GM12878 (cell line): Measurements from ENCODE around the gene HLA-DRB1. TPM values are rescaled to one million over a fixed set of nuclear protein-coding genes. Genes with fewer than 3 reads are reported as not detected.

Source experiments
- ATAC-seq: fragments of 200-7000 bp; cut with Tn5 transposase; 3 replicates; pipeline ENCODE4 v1.9.1; 2020; ENCODE audit warnings: mild to moderate bottlenecking, moderate library complexity
- BruUV-seq: library from RNA; stranded (reverse); fragments of 400-500 nt; replicated peaks from 2 replicates; lab custom pipeline; 2021; lab: Mats Ljungman, UMichigan
- CTCF ChIA-PET: fragments of 300-600 bp; sonication (Branson Sonifier 250); formaldehyde crosslinking; extraction: SDS; loops from one replicate; lab custom pipeline; 2021; ENCODE audit warnings: inconsistent platforms; lab: Yijun Ruan, JAX
- POLR2A ChIA-PET: fragments of 350-600 bp; formaldehyde crosslinking; extraction: SDS; loops from one replicate; lab custom pipeline; 2021; ENCODE audit warnings: inconsistent platforms; lab: Charles Lee
- RAD21 ChIA-PET: fragments of 300-600 bp; sonication (Branson Sonifier 250); formaldehyde crosslinking; loops from one replicate; lab custom pipeline; 2023; ENCODE audit warnings: antibody characterized with exemption; ENCODE audit not compliant: unreplicated experiment; lab: Charles Lee
- SMC1A ChIA-PET: fragments of 300-600 bp; sonication (Branson Sonifier 250); formaldehyde crosslinking; loops from one replicate; lab custom pipeline; 2023; ENCODE audit not compliant: unreplicated experiment, uncharacterized antibody; lab: Charles Lee
- DNase-seq: peaks from one replicate; pipeline ENCODE4 v3.0.0-alpha.2; 2011; ENCODE audit warnings: low read depth, low spot score
- FAIRE-seq: peaks from 3 replicates; lab custom pipeline; 2011; peaks lifted over from hg19 to GRCh38; lab: Jason Lieb, UNC
- H2AFZ ChIP-seq: 2 replicates; pipeline ENCODE4 v1.6.0; 2011; ENCODE audit warnings: low read depth, low read length, control low read depth; ENCODE audit not compliant: control insufficient read depth
- H3K27ac ChIP-seq: 2 replicates; pipeline ENCODE4 v1.5.1; 2011; ENCODE audit warnings: control low read depth; ENCODE audit not compliant: control insufficient read depth, insufficient read depth
- H3K27me3 ChIP-seq, 2 experiments: replicated peaks in 1 of 2; 2 replicates each; pipeline versions ENCODE4 v1.6.0 to v1.6.1; 2011; ENCODE audit warnings: low read length in 1 of 2; ENCODE audit not compliant: control insufficient read depth in 2 of 2, insufficient read depth in 2 of 2
- H3K36me3 ChIP-seq, 2 experiments: 2 replicates each; pipeline ENCODE4 v1.5.1; 2011; ENCODE audit warnings: low read length in 1 of 2; ENCODE audit not compliant: control insufficient read depth in 2 of 2, insufficient read depth in 2 of 2
- H3K4me1 ChIP-seq: 2 replicates; pipeline ENCODE4 v1.6.1; 2011; ENCODE audit warnings: mild to moderate bottlenecking, low read length, moderate library complexity, mixed read lengths; ENCODE audit not compliant: control insufficient read depth, insufficient read depth
- H3K4me2 ChIP-seq: 2 replicates; pipeline ENCODE4 v1.6.0; 2011; ENCODE audit warnings: control low read depth; ENCODE audit not compliant: control insufficient read depth, insufficient read depth
- H3K4me3 ChIP-seq: fragments of 200-600 bp; sonication (generic); 2 replicates; pipeline ENCODE4 v1.5.1; 2016
- H3K79me2 ChIP-seq: 2 replicates; pipeline ENCODE4 v1.6.0; 2011; ENCODE audit warnings: low read length; ENCODE audit not compliant: control insufficient read depth, insufficient read depth
- H3K9ac ChIP-seq: 2 replicates; pipeline ENCODE4 v1.8.0; 2011; ENCODE audit warnings: low read length, control low read depth, mixed read lengths; ENCODE audit not compliant: control insufficient read depth, insufficient read depth
- H3K9me3 ChIP-seq: replicated peaks from 3 replicates; pipeline ENCODE4 v1.5.1; 2011; ENCODE audit warnings: mild to moderate bottlenecking, low read length; ENCODE audit not compliant: control insufficient read depth, insufficient read depth
- H4K20me1 ChIP-seq: 2 replicates; pipeline ENCODE4 v1.6.0; 2011; ENCODE audit not compliant: control insufficient read depth, insufficient read depth
- ATF3 ChIP-seq: IDR thresholded peaks from 2 replicates; pipeline ENCODE4 v1.6.1; 2011; ENCODE audit warnings: low read depth, mild to moderate bottlenecking, low read length, moderate library complexity, borderline replicate concordance; ENCODE audit errors: extremely low read depth
- CBFB ChIP-seq: IDR thresholded peaks from 2 replicates; pipeline ENCODE4 v1.6.1; 2016; ENCODE audit warnings: antibody characterized with exemption, low read depth
- CUX1 ChIP-seq: IDR thresholded peaks from 2 replicates; pipeline ENCODE4 v1.6.1; 2012; ENCODE audit warnings: improper control_type of control experiment, low read depth, low read length; ENCODE audit not compliant: insufficient replicate concordance
- HDAC2 ChIP-seq: fragments of 200-600 bp; sonication (generic); IDR thresholded peaks from 2 replicates; pipeline ENCODE4 v1.6.1; 2017
- NR2C2 ChIP-seq: IDR thresholded peaks from 2 replicates; pipeline ENCODE4 v1.6.1; 2011; ENCODE audit warnings: borderline replicate concordance, low read depth; ENCODE audit not compliant: control insufficient read depth, insufficient read length
- REST ChIP-seq: IDR thresholded peaks from 2 replicates; pipeline ENCODE4 v1.6.1; 2012; ENCODE audit warnings: mild to moderate bottlenecking, low read depth, low read length
- SIX5 ChIP-seq: IDR thresholded peaks from 2 replicates; pipeline ENCODE4 v1.6.1; 2011; ENCODE audit warnings: mild to moderate bottlenecking, low read depth, low read length, moderate library complexity; ENCODE audit not compliant: severe bottlenecking
- WRNIP1 ChIP-seq: IDR thresholded peaks from 2 replicates; pipeline ENCODE4 v1.6.1; 2011; ENCODE audit warnings: low read depth, low read length, improper control_type of control experiment, borderline replicate concordance
- YY1 ChIP-seq: IDR thresholded peaks from 2 replicates; pipeline ENCODE4 v1.6.1; 2011; ENCODE audit warnings: low read depth, mild to moderate bottlenecking, low read length
- ZBTB33 ChIP-seq: fragments of 450-650 bp; IDR thresholded peaks from 2 replicates; pipeline ENCODE4 v1.6.1; 2017; ENCODE audit warnings: mild to moderate bottlenecking
- WGBS: methylation state at CpG from one replicate; pipeline ENCODE4 v1.1.6; 2016; ENCODE audit warnings: low lambda C conversion rate; ENCODE audit not compliant: insufficient replicate concordance, insufficient coverage; ENCODE audit errors: missing lambda C conversion rate; 5-methylcytosine and 5-hydroxymethylcytosine counted together
- in situ Hi-C: fragments of 300-500 bp; cut with MboI; formaldehyde crosslinking; loops from 9 replicates; pipeline ENCODE4 v1.14.3; 2018; ENCODE audit warnings: mixed read lengths
- intact Hi-C: fragments of 100-400 bp; cut with micrococcal nuclease; formaldehyde crosslinking; loops from one replicate; pipeline ENCODE4 v1.14.2; 2022; ENCODE audit not compliant: unreplicated experiment
- polyA plus RNA-seq, 11 experiments: library from polyadenylated mRNA; depleted of rRNA in 4 of 11; unstranded in 6 of 11; stranded (reverse) in 5 of 11; fragments of >200 nt; fragmentation: Nextera tagmentation in 4 of 11; fragmentation: Illumina TruSeq in 1 of 11; extraction: Ambion mirVana in 4 of 11; extraction: Trizol in 1 of 11; gene quantifications; 1 replicate in 1 of 11; 2 replicates in 10 of 11; pipeline versions ENCODE4 v1.2.1 to v1.2.3, GENCODE V29; 2011 to 2016; ENCODE audit warnings: inconsistent platforms in 2 of 11, missing spikeins in 2 of 11, low read depth in 1 of 11
- total RNA-seq, 4 experiments: library from RNA; depleted of rRNA in 3 of 4; stranded (reverse); fragments of >200 nt in 3 of 4; fragmentation: Illumina TruSeq in 1 of 4; extraction: Trizol in 1 of 4; gene quantifications; 2 replicates each; pipeline versions ENCODE4 v1.2.1 to v1.2.3, GENCODE V29; 2013 to 2021

HLA-DRB1 gene
- total and polyA plus RNA-seq, 10 of the 15 experiments (the other 5 are each of a cell fraction or from before 2014, with no cell fraction given), result 312 to 1,082 (median 604) TPM

GRCh38 chr6:32625137-32625536, 35.5 kb upstream of the HLA-DRB1 start (continued):
- TF ChIP-seq CUX1 (no peak), ZBTB33 (no peak)

- CTCF ChIA-PET, result interaction anchor here (1.0 to 1.3 kb wide), 3 partner anchors 23 to 76 kb away, joined by 3 to 4 read pairs (median 3); no protein-coding TSS in a partner anchor
- in situ Hi-C loops (loop anchor here (25.0 kb wide), 1 partner anchor 1062 kb away; the partner anchor contains the start of gene LTA), intact Hi-C loops (loop anchor here (5.0 kb wide), 2 partner anchors 43 to 187 kb away; partner anchors contain the start of genes HLA-DQB1 and HLA-DRA)
- Histone ChIP-seq H3K27ac (peak overlapping the region; percentile 98), H3K36me3 (no peaks in the 10 kb centered on the region), H3K4me2 (no peak overlapping the region), H3K79me2 (no peaks in the 10 kb centered on the region; the same call in none of the 2 replicates), H3K9ac (no peak overlapping the region; the same call in 1 of the 2 replicates), H3K9me3 (no peaks in the 10 kb centered on the region), H4K20me1 (no peaks in the 10 kb centered on the region), H3K4me1 (peaks cover 24% of the 10 kb centered on the region), H3K27me3 (no peaks in the 10 kb centered on the region), H3K4me3 (no peak overlapping the region), H2AFZ (no peak overlapping the region)
- no peak for DNase-seq
- SMC1A ChIA-PET, result interaction anchor here (0.6 to 6.9 kb wide), 4 partner anchors 12 to 79 kb away, joined by 3 to 124 read pairs (median 22); partner anchors contain the start of genes HLA-DQA1 and HLA-DQB1
- RAD21 ChIA-PET, result interaction anchor here (1.0 to 7.4 kb wide), 5 partner anchors 12 to 185 kb away, joined by 3 to 102 read pairs (median 13); partner anchors contain the start of genes HLA-DQA1 and HLA-DRA
- 0% methylated on average over 1 of the region's 3 CpGs for WGBS
- no TSS peak for BruUV-seq
- POLR2A ChIA-PET, result interaction anchor here (1.1 to 6.7 kb wide), 6 partner anchors 11 to 43 kb away, joined by 3 to 117 read pairs (median 18); partner anchors contain the start of genes HLA-DQA1, HLA-DQB1 and HLA-DRB1
- no peak for FAIRE-seq
- no peak for ATAC-seq
- TF ChIP-seq YY1 (no peak), HDAC2 (no peak), NR2C2 (no peak), REST (no peak), ATF3 (no peak), SIX5 (no peak), CBFB (no peak), WRNIP1 (no peak)
Observed at GRCh38 chr6:32624565-32624964, 34.9 kb upstream of the HLA-DRB1 start.
